Measurements from ENCODE around the gene RASA1. TPM values are rescaled to one million over a fixed set of nuclear protein-coding genes. Genes with fewer than 3 reads are reported as not detected.

The RASA1 gene
- total and polyA plus RNA-seq, 9 of the 15 experiments (the other 6 are each of a cell fraction or from before 2014, with no cell fraction given): 3.2 to 17.3 (median 9.2) TPM

- TF ChIP-seq GABPA (tag; conservative IDR thresholded peaks at IDR 0.05; ENCODE audit: low read depth) (no peak), BDP1 (IDR thresholded peaks at IDR 0.05; ENCODE audit: insufficient read depth, insufficient read length) (no peak)
Observed at GRCh38 chr5:87432460-87432859, 164.8 kb downstream of the RASA1 start (continued).

- FAIRE-seq (no peak), ATAC-seq (no peak), DNase-seq (ENCODE audit: extremely low read depth in 1 of 4, low spot score in 3 of 4) (no peak)
- H3K4me2 ChIP-seq (ENCODE audit: insufficient read depth, low read length): no peak overlapping the region
- H3K9ac ChIP-seq (ENCODE audit: insufficient read depth in 1 of 2, low read depth in 2 of 2, low read length in 2 of 2): no peak overlapping the region
- H3K27me3 ChIP-seq (ENCODE audit: control insufficient read depth in 2 of 2, insufficient read depth in 2 of 2, low read length in 2 of 2): no peaks in the 10 kb centered on the region
- H3K9me1 ChIP-seq (ENCODE audit: control insufficient read depth, insufficient read depth, low read length): no peaks in the 10 kb centered on the region
- no peaks in the 10 kb centered on the region for H3K79me2 ChIP-seq (ENCODE audit: control insufficient read depth, insufficient read depth, low read length)
- POLR2A ChIA-PET: no interaction called here
- in situ Hi-C loops (cut with MboI) (no loop called here), intact Hi-C loops (cut with micrococcal nuclease) (no loop called here)
- H2AFZ ChIP-seq (ENCODE audit: low read depth, low read length): no peak overlapping the region
- H3K27ac ChIP-seq (ENCODE audit: extremely low read depth, low read depth, low read length): no peak overlapping the region
- no peaks in the 10 kb centered on the region for H3K4me1 ChIP-seq (replicated peaks in 1 of 2; ENCODE audit: control insufficient read depth in 2 of 2, insufficient read depth in 2 of 2, low read length in 2 of 2)
- H3K4me3 ChIP-seq: no peak overlapping the region
- no peaks in the 10 kb centered on the region for H4K20me1 ChIP-seq (replicated peaks; ENCODE audit: control insufficient read depth, insufficient read depth, low read length)
- BruUV-seq (replicated peaks): no TSS peak
- 0% methylated on average over 1 of the region's 1 CpG for WGBS (ENCODE audit: insufficient coverage, low coverage, missing lambda C conversion rate)
- CTCF ChIA-PET (ENCODE audit: low intra/inter-chr PET ratio): no interaction called here
- TF ChIP-seq NCOA6 (IDR thresholded peaks at IDR 0.05) (no peak), TBL1XR1 (IDR thresholded peaks at IDR 0.05; ENCODE audit: low read length in 2 of 2) (no peak), ZBTB40 (IDR thresholded peaks at IDR 0.05) (no peak), ZBTB40 (CRISPR knock-in tag; IDR thresholded peaks at IDR 0.05) (no peak), NCOR1 (IDR thresholded peaks at IDR 0.05) (no peak)
- no peaks in the 10 kb centered on the region for H3K9me3 ChIP-seq (replicated peaks; ENCODE audit: control insufficient read depth, insufficient read depth, low read depth, low read length)
- H3K36me3 ChIP-seq (ENCODE audit: control insufficient read depth, insufficient read depth, low read length): no peaks in the 10 kb centered on the region
Observed at GRCh38 chr5:87433945-87434344, 166.3 kb downstream of the RASA1 start.

Data from K562 (cell line).